HEK293T (cell line): ENCODE results near the gene CYTL1.

Source experiments
- CTCF ChIA-PET: fragments of 350-600 bp; formaldehyde crosslinking; extraction: SDS; loops from one replicate; lab custom pipeline; 2021; ENCODE audit warnings: antibody characterized with exemption, inconsistent platforms; lab: Yijun Ruan, JAX
- POLR2A ChIA-PET: fragments of 350-600 bp; formaldehyde crosslinking; extraction: SDS; loops from one replicate; lab custom pipeline; 2020; ENCODE audit warnings: antibody characterized with exemption, inconsistent platforms; lab: Yijun Ruan, JAX
- DNase-seq: peaks from one replicate; pipeline ENCODE4 v3.0.0; 2012; ENCODE audit warnings: mixed read lengths; ENCODE audit errors: extremely low spot score
- ARNT ChIP-seq: fragments of 450-650 bp; IDR thresholded peaks from 2 replicates; pipeline ENCODE4 v1.6.1; 2017; ENCODE audit warnings: mild to moderate bottlenecking
- BHLHE40 ChIP-seq: fragments of 450-650 bp; IDR thresholded peaks from 2 replicates; pipeline ENCODE4 v1.6.1; 2016; ENCODE audit warnings: mild to moderate bottlenecking, moderate library complexity, borderline replicate concordance
- CTBP1 ChIP-seq: fragments of 450-650 bp; IDR thresholded peaks from 2 replicates; pipeline ENCODE4 v1.6.1; 2016; ENCODE audit warnings: borderline replicate concordance
- ELF4 ChIP-seq: fragments of 450-650 bp; IDR thresholded peaks from 2 replicates; pipeline ENCODE4 v1.6.1; 2017; ENCODE audit warnings: antibody characterized with exemption
- FOXA1 ChIP-seq: fragments of 450-650 bp; IDR thresholded peaks from 2 replicates; pipeline ENCODE4 v1.6.1; 2016; ENCODE audit warnings: mild to moderate bottlenecking
- FOXK2 ChIP-seq: fragments of 450-650 bp; IDR thresholded peaks from 2 replicates; pipeline ENCODE4 v1.6.1; 2016; ENCODE audit warnings: mild to moderate bottlenecking
- FOXM1 ChIP-seq: fragments of 450-650 bp; IDR thresholded peaks from 2 replicates; pipeline ENCODE4 v1.6.1; 2017; ENCODE audit warnings: mild to moderate bottlenecking, borderline replicate concordance
- HDGF ChIP-seq: fragments of 450-650 bp; IDR thresholded peaks from 2 replicates; pipeline ENCODE4 v1.6.1; 2017; ENCODE audit warnings: antibody characterized with exemption, borderline replicate concordance
- L3MBTL2 ChIP-seq: fragments of 450-650 bp; conservative IDR thresholded peaks from 2 replicates; pipeline ENCODE4 v1.6.1; 2016; ENCODE audit warnings: mild to moderate bottlenecking
- LEF1 ChIP-seq: fragments of 450-650 bp; IDR thresholded peaks from 2 replicates; pipeline ENCODE4 v1.6.1; 2017; ENCODE audit warnings: mild to moderate bottlenecking, borderline replicate concordance
- NFRKB ChIP-seq: fragments of 450-650 bp; IDR thresholded peaks from 2 replicates; pipeline ENCODE4 v1.6.1; 2016; ENCODE audit warnings: mild to moderate bottlenecking, moderate library complexity
- PKNOX1 ChIP-seq: fragments of 450-650 bp; IDR thresholded peaks from 2 replicates; pipeline ENCODE4 v1.6.1; 2016
- SP1 ChIP-seq: fragments of 450-650 bp; IDR thresholded peaks from 2 replicates; pipeline ENCODE4 v1.6.1; 2017
- SUZ12 ChIP-seq: fragments of 450-650 bp; IDR thresholded peaks from 2 replicates; pipeline ENCODE4 v1.6.1; 2016; ENCODE audit warnings: mild to moderate bottlenecking
- TARDBP ChIP-seq: fragments of 450-650 bp; IDR thresholded peaks from 2 replicates; pipeline ENCODE4 v1.6.1; 2016
- ZNF384 ChIP-seq: fragments of 450-650 bp; IDR thresholded peaks from 2 replicates; pipeline ENCODE4 v1.6.1; 2016

Gene CYTL1

GRCh38 chr4:5034206-5034605 is 14.9 kb upstream of the CYTL1 start:
- no peak for DNase-seq
- TF ChIP-seq BHLHE40 (no peak), PKNOX1 (no peak), SP1 (no peak), SUZ12 (no peak), LEF1 (no peak), FOXK2 (no peak), L3MBTL2 (no peak)
- ChIA-PET POLR2A (no interaction called here), CTCF (no interaction called here)

- DNase-seq, result no peak
- CTCF ChIA-PET, result no interaction called here
- POLR2A ChIA-PET, result no interaction called here
- no peak for TF ChIP-seq FOXM1
These were observed 14.1 kb upstream of the CYTL1 start for GRCh38 chr4:5033281-5033841.

- TF ChIP-seq HDGF (no peak), FOXM1 (no peak), SUZ12 (no peak), FOXK2 (no peak), LEF1 (no peak), TARDBP (no peak), BHLHE40 (no peak), FOXA1 (no peak), SP1 (no peak), ZNF384 (no peak), L3MBTL2 (no peak), NFRKB (no peak), PKNOX1 (no peak), ELF4 (no peak)
- DNase-seq, result no peak
- CTCF ChIA-PET, result no interaction called here
- POLR2A ChIA-PET, result no interaction called here
These were observed 13.6 kb upstream of the CYTL1 start for GRCh38 chr4:5032813-5033212.

GRCh38 chr4:5030927-5031326 is 11.7 kb upstream of the CYTL1 start:
- ChIA-PET CTCF (no interaction called here), POLR2A (no interaction called here)
- TF ChIP-seq CTBP1, result no peak
- no peak for TF ChIP-seq NFRKB
- no peak for TF ChIP-seq BHLHE40
- TF ChIP-seq FOXA1, result no peak
- TF ChIP-seq HDGF, result no peak
- no peak for TF ChIP-seq LEF1
- TF ChIP-seq SP1, result no peak
- no peak for TF ChIP-seq SUZ12
- no peak for TF ChIP-seq ARNT
- no peak for TF ChIP-seq FOXM1
- no peak for TF ChIP-seq PKNOX1
- no peak for TF ChIP-seq ELF4
- no peak for DNase-seq

- ChIA-PET POLR2A (no interaction called here), CTCF (no interaction called here)
- DNase-seq, result no peak
- no peak for TF ChIP-seq FOXM1
- TF ChIP-seq NFRKB, result no peak
- TF ChIP-seq LEF1, result no peak
- no peak for TF ChIP-seq SUZ12
- TF ChIP-seq HDGF, result no peak
- no peak for TF ChIP-seq ELF4
- TF ChIP-seq BHLHE40, result no peak
- TF ChIP-seq SP1, result no peak
- TF ChIP-seq CTBP1, result no peak
These were observed 11.0 kb upstream of the CYTL1 start for GRCh38 chr4:5030221-5030620.

GRCh38 chr4:5029447-5029846 is 10.2 kb upstream of the CYTL1 start:
- ChIA-PET POLR2A (no interaction called here), CTCF (no interaction called here)
- no peak for DNase-seq
- TF ChIP-seq HDGF, result no peak
- TF ChIP-seq FOXM1, result no peak
- no peak for TF ChIP-seq TARDBP
- no peak for TF ChIP-seq FOXK2
- no peak for TF ChIP-seq PKNOX1
- TF ChIP-seq LEF1, result no peak
- TF ChIP-seq ELF4, result no peak
- TF ChIP-seq ZNF384, result no peak
- TF ChIP-seq SP1, result no peak
- TF ChIP-seq NFRKB, result no peak
- no peak for TF ChIP-seq L3MBTL2
- no peak for TF ChIP-seq BHLHE40
- no peak for TF ChIP-seq CTBP1
- TF ChIP-seq SUZ12, result no peak
- no peak for TF ChIP-seq ARNT
- TF ChIP-seq FOXA1, result no peak
